IPS-NIHi7 (cell line): ENCODE measurements around the gene CNOT6L.

Experiments used
- DNase-seq: peaks from one replicate; pipeline ENCODE4 v3.0.0; 2012; ENCODE audit warnings: mixed read lengths; ENCODE audit errors: extremely low spot score

CNOT6L gene

DNA sequence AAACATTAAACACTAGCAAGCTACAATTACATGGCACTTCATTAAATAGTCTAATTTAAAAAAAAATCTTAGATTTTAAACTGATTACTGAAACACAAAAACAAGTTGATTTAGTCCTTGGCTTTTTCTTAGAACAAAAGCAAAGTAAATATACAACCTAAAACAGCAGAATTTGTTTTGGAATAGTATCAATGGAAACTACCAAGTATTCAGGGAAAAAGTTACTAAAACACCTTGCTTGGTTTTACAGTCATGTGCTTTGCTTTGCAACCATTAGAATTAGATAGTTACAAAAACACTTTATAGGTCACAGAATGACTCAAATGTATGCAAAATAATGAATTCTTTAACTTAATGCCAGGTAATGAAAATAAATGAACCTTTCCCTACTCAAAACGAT is 105.3 kb downstream of the CNOT6L start:
- DNase-seq = no peak

GRCh38 chr4:77712675-77713074 is 106.5 kb downstream of the CNOT6L start:
- no peak for DNase-seq

- no peak for DNase-seq
Measured at GRCh38 chr4:77711469-77711868, 107.7 kb downstream of the CNOT6L start.

GRCh38 chr4:77710684-77711083 is 108.5 kb downstream of the CNOT6L start:
- DNase-seq = no peak

- DNase-seq = no peak
Measured at GRCh38 chr4:77710059-77710458, 109.1 kb downstream of the CNOT6L start.

- no peak for DNase-seq
Measured at GRCh38 chr4:77706717-77707116, 112.5 kb downstream of the CNOT6L start.

GRCh38 chr4:77703666-77704065 is 115.5 kb downstream of the CNOT6L start:
- DNase-seq = no peak

GRCh38 chr4:77701121-77701520 is 118.0 kb downstream of the CNOT6L start:
- no peak for DNase-seq

- peak; percentile 57 for DNase-seq
Measured at GRCh38 chr4:77699731-77700210, 119.4 kb downstream of the CNOT6L start.

GRCh38 chr4:77697860-77698590 is 121.1 kb downstream of the CNOT6L start:
- peak; percentile 58 for DNase-seq

DNA sequence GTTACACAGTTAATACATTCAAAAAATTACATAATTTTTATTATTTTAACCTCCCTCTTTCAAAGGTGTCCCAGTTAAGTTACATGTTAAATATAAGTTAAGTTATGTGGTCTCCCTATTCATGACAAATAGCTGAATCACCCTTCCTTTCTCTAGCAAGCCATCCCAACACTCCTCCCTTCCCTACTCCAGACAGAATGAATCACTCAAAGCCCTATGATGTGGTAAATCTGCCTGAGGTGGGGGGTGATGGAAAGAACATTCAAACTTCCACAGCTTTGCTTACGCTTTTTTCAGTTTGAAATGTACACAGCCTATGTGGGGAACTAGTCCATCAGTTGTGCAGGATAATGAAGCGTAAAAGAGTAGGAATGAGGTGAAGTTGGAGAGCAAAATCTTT is 123.4 kb downstream of the CNOT6L start:
- peak; percentile 32 for DNase-seq

GRCh38 chr4:77692847-77693432 is 126.2 kb downstream of the CNOT6L start:
- no peak for DNase-seq

- DNase-seq = no peak
Measured at GRCh38 chr4:77681792-77682191, 137.4 kb downstream of the CNOT6L start.

- no peak for DNase-seq
Measured at GRCh38 chr4:77676842-77677241, 142.3 kb downstream of the CNOT6L start.

DNA sequence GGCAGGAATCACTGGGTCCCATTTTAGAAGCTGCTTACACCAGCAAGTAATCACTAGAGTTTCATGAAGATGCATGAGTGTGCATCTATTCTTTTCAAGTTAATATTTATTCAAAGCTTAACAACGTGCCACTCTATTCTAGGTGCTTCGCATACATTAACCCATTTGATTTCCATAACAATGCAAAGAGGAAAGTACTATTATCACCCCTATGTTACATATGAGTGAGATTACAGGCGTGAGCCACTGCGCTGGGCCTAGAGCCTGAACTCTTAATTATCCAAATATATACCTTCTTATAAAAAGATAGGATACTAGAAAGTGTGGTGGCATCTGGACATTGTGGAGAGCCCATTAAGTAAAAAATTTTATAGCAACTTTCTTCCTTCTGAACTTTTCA is 148.1 kb downstream of the CNOT6L start:
- DNase-seq = no peak

GRCh38 chr4:77669946-77670590 is 149.1 kb downstream of the CNOT6L start:
- no peak for DNase-seq

DNA sequence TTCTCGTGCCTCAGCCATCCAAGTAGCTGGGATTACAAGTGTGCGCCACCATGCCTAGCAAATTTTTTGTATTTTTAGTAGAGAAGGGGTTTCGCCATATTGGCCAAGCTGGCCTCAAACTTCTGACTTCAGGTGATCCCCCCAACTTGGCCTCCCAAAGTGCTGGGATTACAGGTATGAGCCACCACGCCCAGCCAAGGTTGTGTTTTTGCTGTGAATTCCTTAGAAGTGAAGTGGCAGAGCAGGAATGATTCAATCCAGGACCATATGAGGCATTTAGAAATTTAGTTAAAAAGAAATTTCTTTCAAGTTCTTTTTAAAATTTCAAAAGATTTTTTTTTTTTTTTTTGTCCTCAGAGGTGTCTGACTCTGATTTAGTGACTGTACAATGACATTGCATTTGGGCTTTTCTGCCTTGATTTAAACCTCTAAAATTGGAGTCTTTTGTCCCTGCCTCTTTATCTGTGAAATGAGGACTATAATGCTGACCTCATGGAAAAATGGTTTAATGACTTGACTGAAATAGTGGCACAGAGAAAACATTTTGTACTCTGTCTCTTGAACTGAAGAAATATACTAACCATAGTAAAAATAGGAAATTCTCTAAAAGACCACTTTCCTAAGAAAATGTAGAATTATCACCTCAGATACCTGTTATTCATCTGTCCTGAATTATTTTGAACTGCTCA is 153.6 kb downstream of the CNOT6L start:
- DNase-seq = no peak
